Eye (tissue), 1 donor: ENCODE data around the gene AACS.
A peak's percentile ranks its signal among the peaks of the same experiment; 100 is the strongest.

Source experiments
- DNase-seq: peaks from one replicate; pipeline ENCODE4 v3.0.0-alpha.2; 2015

The AACS gene

GRCh38 chr12:125187148-125187745, 122.0 kb downstream of the AACS start:
- no peak for DNase-seq

- DNase-seq = peak; percentile 58
Measured at GRCh38 chr12:125187780-125188741, 122.8 kb downstream of the AACS start.

- DNase-seq = peak; percentile 25
Measured at GRCh38 chr12:125189015-125189414, 123.8 kb downstream of the AACS start.

- DNase-seq = no peak
Measured at GRCh38 chr12:125189502-125189901, 124.3 kb downstream of the AACS start.

- no peak for DNase-seq
Measured at GRCh38 chr12:125191361-125192087, 126.3 kb downstream of the AACS start.

- DNase-seq = no peak
Measured at GRCh38 chr12:125192690-125193221, 127.5 kb downstream of the AACS start.
